Measurements from ENCODE around the gene STARD10.
A peak's percentile ranks its signal among the peaks of the same experiment; 100 is the strongest.
"Not testable (repeated sequence)": the region's sequence is repeated elsewhere in the genome, so short reads cannot be mapped to it uniquely, and the experiment has no call there.

The STARD10 gene, protein sequence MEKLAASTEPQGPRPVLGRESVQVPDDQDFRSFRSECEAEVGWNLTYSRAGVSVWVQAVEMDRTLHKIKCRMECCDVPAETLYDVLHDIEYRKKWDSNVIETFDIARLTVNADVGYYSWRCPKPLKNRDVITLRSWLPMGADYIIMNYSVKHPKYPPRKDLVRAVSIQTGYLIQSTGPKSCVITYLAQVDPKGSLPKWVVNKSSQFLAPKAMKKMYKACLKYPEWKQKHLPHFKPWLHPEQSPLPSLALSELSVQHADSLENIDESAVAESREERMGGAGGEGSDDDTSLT

DNA sequence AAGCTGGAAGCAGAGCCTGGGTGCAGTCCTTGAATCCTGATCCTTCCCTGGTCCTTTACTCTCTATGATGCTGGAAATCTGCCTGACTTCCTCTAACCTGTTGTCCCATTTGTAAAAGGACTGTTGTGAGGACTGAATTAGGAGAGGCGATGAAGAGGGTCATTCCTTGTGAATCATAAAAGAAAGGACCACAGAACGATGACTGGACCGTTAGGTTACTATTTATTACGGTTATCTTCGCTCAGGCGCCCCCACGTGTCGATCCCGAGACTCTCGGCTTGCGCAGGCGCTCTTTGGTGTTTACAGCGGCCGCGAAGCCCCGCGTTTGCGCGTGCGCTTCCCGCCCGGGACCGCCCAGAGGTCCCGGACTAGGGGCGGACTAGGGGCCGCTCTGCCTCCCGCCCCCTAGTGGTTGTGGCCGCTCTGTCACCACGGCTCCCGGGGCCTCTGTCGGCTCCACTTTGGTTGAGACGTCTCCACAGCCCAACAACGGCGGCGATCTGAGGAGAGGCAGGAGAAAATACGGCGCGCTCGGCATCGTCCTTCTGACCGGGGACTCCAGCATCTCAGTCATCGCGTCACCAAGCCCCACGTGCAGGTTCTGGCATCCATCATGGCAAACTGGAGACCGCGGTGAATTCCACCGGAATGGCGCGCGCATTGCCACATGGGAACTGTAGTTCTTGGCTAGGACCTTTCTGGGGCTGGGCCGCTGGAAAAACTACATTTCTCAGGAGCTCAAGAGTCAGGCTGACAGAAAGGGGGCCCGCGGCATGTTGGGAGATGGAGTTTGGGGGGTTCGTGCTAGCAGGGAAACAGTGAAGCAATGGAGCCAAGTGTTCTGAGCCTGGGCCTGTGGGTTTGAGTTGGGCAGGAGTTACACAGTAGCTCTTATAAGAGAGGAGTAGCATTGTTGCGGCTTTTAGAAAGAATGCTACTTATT is at the start of gene STARD10:
Gene STARD10, minus strand, starts transcription at position 623 of the 943 bp plus-strand sequence. CDS start 12,866 bp downstream, outside the sequence.
- peak; percentile 97 for DNase-seq (ENCODE audit: low spot score)

DNA sequence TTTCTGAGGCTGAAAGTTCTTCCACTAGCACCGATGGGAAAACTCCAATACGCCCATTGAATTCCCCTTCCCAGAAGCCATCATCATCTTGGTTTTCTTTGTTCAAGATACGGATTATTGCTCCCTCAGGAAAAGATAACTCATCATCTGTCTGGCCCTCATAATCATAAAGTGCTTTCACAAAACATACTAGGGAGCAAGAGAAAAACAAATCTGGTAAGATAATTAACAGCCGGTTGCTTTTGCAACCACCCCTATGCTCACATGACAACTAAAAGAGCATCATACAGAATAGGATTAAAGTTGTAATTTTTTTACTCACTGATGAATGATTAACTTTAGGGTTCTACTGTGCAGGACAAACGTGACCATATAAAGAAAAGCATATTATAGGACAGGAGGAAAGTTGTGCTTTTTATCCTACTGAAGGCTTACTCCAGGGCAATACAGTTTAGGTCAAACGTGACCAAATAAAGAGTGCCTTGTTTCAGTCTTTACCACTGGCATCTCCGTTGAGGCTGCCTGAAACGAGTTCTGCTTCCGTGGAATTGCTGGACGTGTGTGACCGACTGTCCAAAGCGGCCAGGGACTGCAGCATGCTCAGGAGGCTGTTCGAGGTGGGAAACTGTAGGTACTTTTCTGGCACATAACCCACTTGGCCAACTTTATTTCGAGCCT is 48.9 kb upstream of the STARD10 start:
- no peak for DNase-seq (ENCODE audit: low spot score)

- DNase-seq (ENCODE audit: low spot score): no peak
Observed at GRCh38 chr11:72842126-72842525, 48.3 kb upstream of the STARD10 start.

GRCh38 chr11:72841397-72841796 is 47.5 kb upstream of the STARD10 start:
- no peak for DNase-seq (ENCODE audit: low spot score)

DNA sequence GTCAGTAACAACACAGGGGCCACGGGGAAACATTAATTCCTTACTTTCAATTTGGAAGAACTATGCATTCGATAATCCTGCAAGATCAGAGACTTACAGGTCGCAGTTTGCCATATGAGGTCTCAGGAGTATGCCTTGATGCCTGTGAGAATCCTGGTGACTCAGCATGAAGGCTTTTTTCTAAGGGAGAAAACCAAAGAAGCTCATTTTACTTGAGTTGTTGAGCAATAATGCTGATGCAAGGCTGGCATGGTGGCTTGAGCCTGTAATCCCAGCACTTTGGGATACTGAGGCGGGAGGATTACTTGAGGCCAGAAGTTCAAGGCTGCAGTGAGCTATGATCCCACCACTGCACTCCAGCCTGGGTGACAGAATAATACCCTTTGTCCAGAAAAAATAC is 46.9 kb upstream of the STARD10 start:
- DNase-seq (ENCODE audit: low spot score): no peak

DNA sequence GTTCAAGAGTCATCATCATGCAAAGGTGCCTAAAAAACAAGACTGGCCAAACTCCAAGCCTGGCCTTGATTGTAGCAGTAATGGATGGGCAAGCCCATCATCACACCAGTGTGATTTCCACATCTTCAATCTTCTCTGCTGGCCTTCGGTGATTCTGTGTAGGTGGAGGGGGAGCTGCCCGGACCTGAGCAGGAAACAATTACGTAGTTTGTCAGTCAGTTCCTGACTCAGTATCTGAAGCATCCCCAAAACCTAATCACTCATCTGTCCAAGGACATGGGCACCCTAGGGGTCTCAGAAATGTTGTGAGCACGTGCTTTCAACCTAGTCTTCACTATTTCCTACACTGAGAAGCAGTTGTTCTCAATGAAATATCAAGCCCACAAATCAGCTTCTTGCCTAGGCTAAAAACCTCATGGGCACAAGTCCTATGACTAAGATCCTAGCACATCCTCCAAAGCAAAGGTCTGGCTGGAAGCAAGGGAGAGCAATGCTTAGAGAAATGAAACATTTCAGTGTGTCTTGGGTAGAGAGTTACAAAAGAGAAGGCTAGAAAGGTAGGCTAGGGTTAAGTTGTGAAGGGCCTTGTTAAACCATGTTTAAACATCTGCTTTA is 45.0 kb upstream of the STARD10 start:
- no peak for DNase-seq (ENCODE audit: low spot score)

GRCh38 chr11:72836111-72836510 is 42.3 kb upstream of the STARD10 start:
- DNase-seq (ENCODE audit: low spot score): peak; percentile 78

DNA sequence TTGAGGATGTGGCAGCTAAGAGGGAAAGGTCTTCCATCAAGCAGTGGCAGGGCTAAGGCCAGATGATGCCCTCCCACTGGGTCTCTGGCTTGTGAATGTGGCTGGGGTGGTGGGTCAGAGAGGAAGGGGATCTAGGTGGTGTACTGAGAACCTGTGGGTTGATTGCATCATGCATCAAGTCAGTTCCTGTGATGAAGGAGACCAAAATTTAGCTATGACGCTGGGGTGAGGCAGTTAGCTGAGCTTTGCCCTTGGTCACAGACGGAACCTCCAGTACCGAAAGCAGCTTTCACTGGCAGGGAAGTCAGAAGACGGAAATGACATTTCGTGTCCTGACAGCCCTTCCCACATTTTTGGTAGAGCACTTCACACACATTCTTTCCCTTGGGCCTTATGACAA is 41.1 kb upstream of the STARD10 start:
- DNase-seq (ENCODE audit: low spot score): peak; percentile 21

GRCh38 chr11:72833811-72834493 is 40.1 kb upstream of the STARD10 start:
- no peak for DNase-seq (ENCODE audit: low spot score)

DNA sequence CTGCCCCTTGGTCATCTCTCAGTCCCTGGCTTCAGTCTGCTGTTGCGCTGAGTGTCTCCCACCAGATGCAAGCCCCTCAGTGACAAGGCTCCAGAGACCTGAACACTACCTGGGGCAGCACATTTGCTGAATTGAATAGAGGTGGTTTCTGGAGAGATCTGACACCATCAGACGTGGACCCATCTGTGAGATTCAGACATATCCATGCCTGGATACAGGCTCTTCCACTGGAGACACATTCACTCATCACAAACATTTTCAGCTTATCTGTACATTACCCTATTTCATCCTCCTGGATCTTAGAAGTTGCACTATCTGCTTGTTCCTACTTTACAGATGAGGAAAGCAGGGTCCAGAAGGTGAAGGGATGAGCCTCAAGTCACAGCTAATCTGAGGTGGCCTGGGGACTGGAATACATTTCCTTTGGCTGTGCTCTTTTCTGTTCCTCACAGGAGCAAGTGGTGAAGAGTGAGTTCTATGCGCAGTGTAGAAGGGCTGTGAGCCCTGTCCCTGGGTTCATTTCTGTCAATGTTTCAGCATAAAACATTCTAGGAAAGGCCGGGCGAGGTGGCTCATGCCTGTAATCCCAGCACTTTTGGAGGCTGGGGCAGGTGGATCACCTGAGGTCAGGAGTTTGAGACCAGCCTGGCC is 39.4 kb upstream of the STARD10 start:
- no peak for DNase-seq (ENCODE audit: low spot score)

DNA sequence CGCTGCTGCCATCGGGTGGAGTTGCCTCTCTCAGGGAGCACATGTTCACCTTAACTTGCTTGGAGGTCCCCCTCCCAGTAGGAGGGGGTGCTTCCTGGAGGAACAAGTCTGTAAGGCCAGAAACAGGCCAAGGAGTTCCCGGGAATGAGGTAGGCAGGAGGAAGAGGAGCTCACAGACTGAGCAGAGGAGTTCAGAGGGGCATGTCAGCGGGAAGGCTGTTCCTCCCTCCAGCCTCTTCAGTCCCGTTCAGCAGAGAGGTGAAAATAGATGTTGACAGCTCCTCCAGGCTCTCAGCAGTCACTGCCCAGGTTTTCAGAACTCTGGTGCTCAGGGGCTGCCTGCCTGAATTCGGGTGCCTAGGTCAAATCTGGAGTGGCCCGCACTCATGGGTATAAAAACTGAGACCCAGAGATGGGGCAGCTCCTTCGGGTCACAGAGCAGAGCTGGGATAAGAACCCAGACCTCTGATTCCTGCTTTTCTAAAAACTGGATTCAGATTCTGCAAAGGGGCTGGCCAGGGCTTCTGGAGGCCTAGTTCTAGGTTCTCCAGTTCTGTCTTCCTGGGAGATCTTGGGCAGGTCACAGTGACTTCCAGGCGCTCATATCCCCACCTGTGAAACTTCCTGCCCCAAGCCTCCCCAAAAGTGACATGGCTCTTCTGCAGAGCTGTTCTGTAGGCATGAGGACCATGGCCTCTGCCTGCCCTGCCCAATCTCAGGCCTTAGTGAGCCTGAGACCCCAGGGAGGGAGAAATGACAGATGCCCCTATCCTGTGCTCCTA is 38.6 kb upstream of the STARD10 start:
- DNase-seq (ENCODE audit: low spot score): no peak

GRCh38 chr11:72831521-72832300 is 37.9 kb upstream of the STARD10 start:
- peak; percentile 79 for DNase-seq (ENCODE audit: low spot score)

- DNase-seq (ENCODE audit: low spot score): no peak
Observed at GRCh38 chr11:72829884-72830533, 36.2 kb upstream of the STARD10 start.

- DNase-seq (ENCODE audit: low spot score): no peak
Observed at GRCh38 chr11:72829178-72829577, 35.3 kb upstream of the STARD10 start.

DNA sequence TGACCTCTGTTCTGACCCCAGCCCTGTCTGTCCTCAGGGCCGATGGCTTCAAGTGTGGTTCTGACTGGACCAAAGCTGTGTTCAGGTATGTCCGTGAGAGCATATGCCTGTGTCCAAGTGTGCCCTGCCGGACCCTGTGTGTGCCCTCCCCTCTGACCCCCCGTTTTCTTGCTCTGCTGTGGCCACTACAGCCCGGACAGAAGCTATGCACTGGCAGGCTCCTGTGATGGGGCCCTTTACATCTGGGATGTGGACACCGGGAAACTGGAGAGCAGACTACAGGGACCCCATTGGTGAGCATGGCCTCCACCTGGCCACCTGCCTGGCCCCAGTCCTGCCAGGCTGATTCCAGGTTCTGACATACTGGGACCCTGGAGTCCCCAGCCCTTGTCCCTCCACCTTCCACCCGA is 34.9 kb upstream of the STARD10 start:
- DNase-seq (ENCODE audit: low spot score): no peak

- no peak for DNase-seq (ENCODE audit: low spot score)
Observed at GRCh38 chr11:72828081-72828567, 34.3 kb upstream of the STARD10 start.

GRCh38 chr11:72827656-72828055 is 33.8 kb upstream of the STARD10 start:
- not testable (repeated sequence) for DNase-seq (ENCODE audit: low spot score)

DNA sequence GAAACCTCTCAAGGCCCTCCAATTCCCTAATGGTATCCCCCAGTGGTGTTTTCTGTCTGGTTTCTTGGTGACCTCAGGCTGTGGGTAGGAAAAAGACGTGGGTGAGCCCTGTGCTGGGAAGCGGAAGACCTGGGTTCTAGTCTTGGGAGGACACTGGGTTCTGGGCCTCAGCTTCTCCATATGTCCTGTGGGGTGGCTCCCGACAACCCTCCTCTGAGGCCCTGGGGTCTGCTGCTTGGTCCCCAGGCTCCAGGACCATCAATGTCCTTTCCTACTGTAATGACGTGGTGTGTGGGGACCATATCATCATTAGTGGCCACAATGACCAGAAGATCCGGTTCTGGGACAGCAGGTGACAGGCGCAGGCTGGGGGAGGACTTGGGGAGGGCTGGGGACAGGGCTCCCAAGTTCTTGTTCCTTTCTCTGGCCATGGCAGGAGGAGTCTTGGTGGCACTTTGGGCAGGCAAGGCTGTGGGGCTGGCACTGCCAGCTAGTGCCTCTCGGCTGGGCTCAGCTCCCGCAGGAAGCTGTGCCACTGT is 33.2 kb upstream of the STARD10 start:
- no peak for DNase-seq (ENCODE audit: low spot score)
